ENCODE results near the gene XKRX. TPM values are rescaled to one million over a fixed set of nuclear protein-coding genes. Genes with fewer than 3 reads are reported as not detected.

The XKRX gene
- total RNA-seq, 3 donors from 2014 or later (not counting 1 experiment from before 2014, with no cell fraction given): 0.20 to 0.38 TPM; not detected in 1

DNA sequence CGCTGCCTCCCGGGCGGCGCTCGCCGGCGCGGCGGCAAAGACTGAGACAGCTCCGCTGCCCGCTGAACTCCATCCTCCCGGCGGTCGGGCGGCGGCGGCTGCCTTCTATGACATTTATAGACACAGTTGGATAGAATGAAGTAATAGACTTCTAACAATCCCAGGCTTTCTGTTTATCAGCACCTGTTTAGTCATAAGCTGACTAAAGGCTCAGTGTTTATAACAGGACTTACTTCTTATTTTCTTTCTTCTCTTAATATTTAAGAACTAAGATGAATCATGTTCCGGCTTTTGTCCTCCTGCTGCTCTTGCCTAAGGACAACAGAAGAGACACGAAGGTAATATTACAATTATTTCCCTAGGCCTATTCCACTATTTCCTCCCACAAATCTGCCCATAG, 44.7 kb upstream of the XKRX start:
- no CpG with 5 or more reads among the region's 19 CpGs for WGBS (ENCODE audit: insufficient coverage)
- Histone ChIP-seq H3K9me3 (ENCODE audit: control insufficient read depth, insufficient read depth, low read length) (no peaks in the 10 kb centered on the region), H3K36me3 (ENCODE audit: control insufficient read depth, insufficient read depth, low read length) (no peaks in the 10 kb centered on the region), H3K4me3 (ENCODE audit: low read length) (no peak overlapping the region), H3K4me1 (ENCODE audit: control insufficient read depth, insufficient read depth, low read length) (no peaks in the 10 kb centered on the region), H3K27me3 (ENCODE audit: control insufficient read depth, insufficient read depth, low read length) (no peaks in the 10 kb centered on the region), H3K27ac (ENCODE audit: low read length) (no peak overlapping the region)
- intact Hi-C loops (cut with micrococcal nuclease): no loop called here
- no peak overlapping the region for H3K4me3 Mint-ChIP-seq
- no peaks in the 10 kb centered on the region for H3K36me3 Mint-ChIP-seq
- no peaks in the 10 kb centered on the region for H3K4me1 Mint-ChIP-seq
- no peaks in the 10 kb centered on the region for H3K27me3 Mint-ChIP-seq (ENCODE audit: low read depth in 2 of 2)
- TF ChIP-seq CTCF (IDR thresholded peaks at IDR 0.05): no peak
- no peak overlapping the region for H3K27ac Mint-ChIP-seq
- no peak for ATAC-seq
- no peak for DNase-seq
- no peaks in the 10 kb centered on the region for H3K9me3 Mint-ChIP-seq

DNA sequence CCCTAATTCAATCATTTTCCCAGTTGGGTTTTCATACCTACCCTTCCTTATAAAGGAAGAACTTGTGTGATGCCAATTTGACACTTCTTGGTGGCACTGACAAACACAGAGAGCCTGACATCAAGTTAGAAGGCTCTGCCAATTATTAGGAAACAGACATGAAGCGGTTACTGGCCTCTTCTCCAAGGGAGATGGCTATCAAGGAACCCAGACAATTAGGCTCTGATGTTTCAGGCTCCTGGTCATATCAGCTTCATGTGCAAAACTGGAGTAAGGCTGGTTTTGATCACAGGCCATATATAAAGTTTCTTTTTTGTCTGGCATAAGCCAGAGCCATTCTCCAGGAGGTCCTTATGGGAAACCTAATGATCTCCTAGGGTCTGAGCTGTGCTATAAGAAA, 41.2 kb upstream of the XKRX start:
- TF ChIP-seq CTCF (IDR thresholded peaks at IDR 0.05): no peak
- intact Hi-C loops (cut with micrococcal nuclease): no loop called here
- H3K9me3 Mint-ChIP-seq: no peaks in the 10 kb centered on the region
- ATAC-seq: no peak
- H3K9me3 ChIP-seq (ENCODE audit: control insufficient read depth, insufficient read depth, low read length): no peaks in the 10 kb centered on the region
- H3K4me1 ChIP-seq (ENCODE audit: control insufficient read depth, insufficient read depth, low read length): no peaks in the 10 kb centered on the region
- WGBS (ENCODE audit: insufficient coverage): 89% methylated on average over 1 of the region's 1 CpG
- no peak overlapping the region for H3K27ac Mint-ChIP-seq
- H3K4me3 Mint-ChIP-seq: no peak overlapping the region
- H3K36me3 Mint-ChIP-seq: no peaks in the 10 kb centered on the region
- no peaks in the 10 kb centered on the region for H3K27me3 ChIP-seq (ENCODE audit: control insufficient read depth, insufficient read depth, low read length)
- DNase-seq: no peak
- no peaks in the 10 kb centered on the region for H3K27me3 Mint-ChIP-seq (ENCODE audit: low read depth in 2 of 2)
- no peak overlapping the region for H3K4me3 ChIP-seq (ENCODE audit: low read length)
- no peak overlapping the region for H3K27ac ChIP-seq (ENCODE audit: low read length)
- H3K4me1 Mint-ChIP-seq: no peaks in the 10 kb centered on the region
- no peaks in the 10 kb centered on the region for H3K36me3 ChIP-seq (ENCODE audit: control insufficient read depth, insufficient read depth, low read length)

GRCh38 chrX:100969408-100969807, 40.7 kb upstream of the XKRX start, which contains the start of gene ARL13A:
Gene ARL13A, plus strand, starts transcription at chrX:100969708. Its CDS starts 3,982 bp downstream, at chrX:100973690.
- Histone ChIP-seq H3K9me3 (ENCODE audit: control insufficient read depth, insufficient read depth, low read length) (no peaks in the 10 kb centered on the region), H3K4me3 (ENCODE audit: low read length) (no peak within 1 kb of the TSS), H3K27me3 (ENCODE audit: control insufficient read depth, insufficient read depth, low read length) (no peaks in the 10 kb centered on the region), H3K27ac (ENCODE audit: low read length) (no peak within 1 kb of the TSS), H3K36me3 (ENCODE audit: control insufficient read depth, insufficient read depth, low read length) (no peaks in the 10 kb centered on the region), H3K4me1 (ENCODE audit: control insufficient read depth, insufficient read depth, low read length) (no peaks in the 10 kb centered on the region)
- DNase-seq: no peak
- no peak within 1 kb of the TSS for H3K4me3 Mint-ChIP-seq
- TF ChIP-seq CTCF (IDR thresholded peaks at IDR 0.05): no peak
- no peaks in the 10 kb centered on the region for H3K27me3 Mint-ChIP-seq (ENCODE audit: low read depth in 2 of 2)
- no peaks in the 10 kb centered on the region for H3K36me3 Mint-ChIP-seq
- no peak for ATAC-seq
- WGBS (ENCODE audit: insufficient coverage): 100% methylated on average over 1 of the region's 2 CpGs
- no peaks in the 10 kb centered on the region for H3K9me3 Mint-ChIP-seq
- no peak within 1 kb of the TSS for H3K27ac Mint-ChIP-seq
- H3K4me1 Mint-ChIP-seq: no peaks in the 10 kb centered on the region
- intact Hi-C loops (cut with micrococcal nuclease): no loop called here

DNA sequence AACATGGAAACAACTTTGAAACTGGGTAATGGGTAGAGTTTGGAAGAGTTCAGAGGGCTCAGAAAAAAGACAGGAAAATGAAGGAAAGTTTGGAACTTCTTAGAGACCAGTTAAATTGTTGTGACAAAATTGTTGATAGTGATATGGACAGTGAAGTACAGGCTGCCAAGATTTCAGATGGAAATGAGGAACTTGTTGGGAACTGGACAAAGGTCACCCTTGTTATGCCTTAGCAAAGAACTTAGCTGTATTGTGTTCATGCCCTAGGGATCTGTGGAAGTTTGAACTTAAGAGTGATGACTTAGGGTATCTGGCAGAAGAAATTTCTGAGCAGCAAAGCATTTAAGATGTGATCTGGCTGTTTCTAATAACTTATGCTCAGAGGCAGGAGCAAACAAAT, 35.6 kb upstream of the XKRX start:
- Histone ChIP-seq H3K4me1 (ENCODE audit: control insufficient read depth, insufficient read depth, low read length) (no peaks in the 10 kb centered on the region), H3K4me3 (ENCODE audit: low read length) (no peak overlapping the region), H3K27me3 (ENCODE audit: control insufficient read depth, insufficient read depth, low read length) (no peaks in the 10 kb centered on the region), H3K27ac (ENCODE audit: low read length) (no peak overlapping the region), H3K9me3 (ENCODE audit: control insufficient read depth, insufficient read depth, low read length) (no peaks in the 10 kb centered on the region), H3K36me3 (ENCODE audit: control insufficient read depth, insufficient read depth, low read length) (no peaks in the 10 kb centered on the region)
- no peaks in the 10 kb centered on the region for H3K9me3 Mint-ChIP-seq
- no peaks in the 10 kb centered on the region for H3K36me3 Mint-ChIP-seq
- TF ChIP-seq CTCF (IDR thresholded peaks at IDR 0.05): no peak
- no peaks in the 10 kb centered on the region for H3K27me3 Mint-ChIP-seq (ENCODE audit: low read depth in 2 of 2)
- H3K4me1 Mint-ChIP-seq: no peaks in the 10 kb centered on the region
- no peak overlapping the region for H3K4me3 Mint-ChIP-seq
- DNase-seq (no peak), ATAC-seq (no peak)
- intact Hi-C loops (cut with micrococcal nuclease): no loop called here
- H3K27ac Mint-ChIP-seq: no peak overlapping the region
